ENCODE data around the gene DCAF11. TPM values are rescaled to one million over a fixed set of nuclear protein-coding genes. Genes with fewer than 3 reads are reported as not detected.

The DCAF11 gene
- total and polyA plus RNA-seq, 2 of the 8 experiments (the other 6 are each of a cell fraction or from before 2014, with no cell fraction given), result 60.4 to 63.6 TPM

DNA sequence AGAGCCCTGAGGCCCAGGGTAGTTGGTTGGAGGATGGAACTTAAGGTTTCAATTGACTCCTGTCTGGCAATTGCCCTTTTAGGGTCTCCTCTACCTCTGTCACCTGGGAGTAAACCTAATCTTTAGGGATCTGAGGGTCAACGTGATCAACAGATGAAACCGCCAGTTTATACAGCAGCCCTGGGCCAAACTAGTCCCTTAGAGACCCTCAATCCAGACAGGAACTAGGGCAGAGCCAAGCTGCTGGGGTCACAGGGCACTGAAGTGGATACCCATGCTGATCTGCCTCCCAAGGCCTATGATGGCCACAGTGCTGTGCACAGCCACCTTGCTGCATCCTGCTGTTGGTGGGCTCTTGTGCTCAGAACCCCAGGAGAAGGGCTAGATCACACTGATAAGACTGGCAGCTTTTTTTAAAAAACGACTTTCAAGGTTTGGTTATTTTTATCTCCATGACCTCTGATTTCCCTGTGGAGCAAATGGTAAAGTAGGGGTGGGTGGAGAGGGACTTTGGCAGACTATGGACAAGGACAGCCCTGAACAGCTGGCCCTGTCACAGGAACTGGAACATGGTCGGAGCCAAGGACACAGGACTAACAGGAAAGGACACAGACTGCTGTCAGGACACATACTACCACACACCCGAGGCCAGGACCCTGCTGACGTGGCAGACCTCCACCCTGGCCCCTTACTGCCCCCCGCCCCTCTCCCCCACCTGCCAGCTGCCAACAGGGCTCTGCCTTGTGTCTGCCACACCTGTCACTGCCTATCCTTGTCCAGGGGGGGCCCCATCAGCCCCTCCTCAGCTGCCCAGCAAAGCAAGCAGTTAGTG, 16.4 kb downstream of the DCAF11 start:
- H3K23me2 ChIP-seq (ENCODE audit: low read depth, low read length), result peaks cover 5% of the 10 kb centered on the region; the same call in 1 of the 2 replicates
- no peak overlapping the region for H4K91ac ChIP-seq (replicated peaks; ENCODE audit: insufficient read length, low read length)
- peaks cover 0 to 3% (median under 1%) of the 10 kb centered on the region in 4 experiments; a peak in 3 of 7 replicates for H3K4me1 ChIP-seq (replicated peaks in 1 of 4; ENCODE audit: control insufficient read depth in 3 of 4, insufficient read depth in 4 of 4, low read length in 3 of 4)
- no peak overlapping the region for H3K4me3 ChIP-seq (ENCODE audit: extremely low read depth in 1 of 4, insufficient read depth in 2 of 4, low read depth in 3 of 4, low read length in 4 of 4)
- no peak overlapping the region for H2BK5ac ChIP-seq (ENCODE audit: low read depth, low read length)
- 81% methylated on average over 6 of the region's 7 CpGs; no CpG with 5 or more reads in 1 of the 2 experiments for WGBS, 2 experiments (ENCODE audit: extremely low coverage in 1 of 2, insufficient coverage in 1 of 2, insufficient read length in 1 of 2, insufficient replicate concordance in 2 of 2, low coverage in 1 of 2, low lambda C conversion rate in 2 of 2, missing lambda C conversion rate in 1 of 2)
- H2BK15ac ChIP-seq (ENCODE audit: low read length), result 0 out of 2 replicates have a peak overlapping the region, but pooled peaks have one; percentile 5
- no peaks in the 10 kb centered on the region for H3K9me3 ChIP-seq (ENCODE audit: insufficient read depth in 2 of 2, low read depth in 1 of 2, low read length in 1 of 2)
- no peak overlapping the region for H3K9ac ChIP-seq (replicated peaks in 1 of 4; ENCODE audit: extremely low read depth in 1 of 4, low read depth in 3 of 4, low read length in 3 of 4)
- no peak overlapping the region for H2AK5ac ChIP-seq (ENCODE audit: low read depth, low read length)
- no peak overlapping the region for H2BK20ac ChIP-seq (ENCODE audit: low read length)
- no peak overlapping the region for H4K8ac ChIP-seq (ENCODE audit: extremely low read depth, insufficient read depth, low read length)
- no peaks in the 10 kb centered on the region for H4K20me1 ChIP-seq (replicated peaks in 1 of 2; ENCODE audit: control insufficient read depth in 1 of 2, insufficient read depth in 2 of 2, low read length in 2 of 2)
- no peaks in the 10 kb centered on the region for H3K27me3 ChIP-seq (replicated peaks in 1 of 4; ENCODE audit: control insufficient read depth in 3 of 4, extremely low read depth in 1 of 4, insufficient read depth in 3 of 4, low read length in 3 of 4)
- CTCF ChIA-PET (ENCODE audit: partially characterized antibody), result interaction anchor here (0.9 kb wide), 1 partner anchor 140 kb away, joined by 3 read pairs; the partner anchor contains the start of gene RABGGTA
- H3K79me1 ChIP-seq (ENCODE audit: low read depth, low read length), result no peaks in the 10 kb centered on the region
- H2BK120ac ChIP-seq (replicated peaks; ENCODE audit: low read depth, low read length), result no peak overlapping the region
- no peak overlapping the region for H3K23ac ChIP-seq (ENCODE audit: insufficient read length)
- H3K56ac ChIP-seq (replicated peaks; ENCODE audit: insufficient read length, low read depth, low read length), result no peak overlapping the region
- H3K14ac ChIP-seq (ENCODE audit: insufficient read length), result no peak overlapping the region
- H3K18ac ChIP-seq (ENCODE audit: extremely low read depth, low read length), result no peak overlapping the region
- H4K5ac ChIP-seq (ENCODE audit: insufficient read length, low read depth, low read length), result no peak overlapping the region
- no peaks in the 10 kb centered on the region for H3K36me3 ChIP-seq (ENCODE audit: control insufficient read depth in 2 of 4, insufficient read depth in 4 of 4, low read length in 3 of 4)
- no peak overlapping the region for H3K4ac ChIP-seq (replicated peaks; ENCODE audit: insufficient read length, low read depth, low read length)
- H2AFZ ChIP-seq (ENCODE audit: low read length), result no peak overlapping the region
- TF ChIP-seq MAFK (IDR thresholded peaks at IDR 0.05; ENCODE audit: low read depth, low read length) (no peak), NRF1 (IDR thresholded peaks at IDR 0.05; ENCODE audit: low read depth, low read length) (no peak), ZNF274 (IDR thresholded peaks at IDR 0.05; ENCODE audit: borderline replicate concordance, extremely low read depth, low read length) (no peak), TEAD4 (IDR thresholded peaks at IDR 0.05; ENCODE audit: low read depth, low read length) (no peak), CREB1 (IDR thresholded peaks at IDR 0.05) (no peak), CBX5 (IDR thresholded peaks at IDR 0.05; ENCODE audit: low read depth, low read length) (no peak), TCF12 (IDR thresholded peaks at IDR 0.05; ENCODE audit: low read depth, low read length) (no peak), SIRT6 (IDR thresholded peaks at IDR 0.05; ENCODE audit: low read length) (no peak), SAP30 (IDR thresholded peaks at IDR 0.05; ENCODE audit: insufficient read depth, insufficient replicate concordance, low read length) (no peak), HDAC6 (IDR thresholded peaks at IDR 0.05; ENCODE audit: low read depth, low read length) (no peak)
- no peak for FAIRE-seq
- DNase-seq (ENCODE audit: low read depth in 1 of 2, low spot score in 2 of 2), result no peak
- no peaks in the 10 kb centered on the region for H3K79me2 ChIP-seq (ENCODE audit: control insufficient read depth in 1 of 2, insufficient read depth in 2 of 2, low read length in 2 of 2)
- H3K4me2 ChIP-seq (ENCODE audit: insufficient read depth in 1 of 2, low read depth in 2 of 2, low read length in 2 of 2), result no peak overlapping the region
- H3K27ac ChIP-seq (ENCODE audit: low read depth, low read length), result no peak overlapping the region
- no peak overlapping the region for H2BK12ac ChIP-seq (ENCODE audit: low read depth, low read length)
- POLR2A ChIA-PET (ENCODE audit: partially characterized antibody), result interaction anchor here (0.6 to 11.1 kb wide), 6 partner anchors 9 to 46 kb away, joined by 3 to 96 read pairs (median 6); partner anchors contain the start of genes DCAF11, EMC9 and NRL

All from H1 (cell line).